Limb (tissue), 2 donors: ENCODE results near the gene COL5A1.
"Not testable (repeated sequence)": the region's sequence is repeated elsewhere in the genome, so short reads cannot be mapped to it uniquely, and the experiment has no call there.

ENCODE experiments used
- DNase-seq, 2 donors: peaks; one replicate each; pipeline ENCODE4 v3.0.0-alpha.2; 2016; ENCODE audit errors: extremely low spot score in 2 of 2

Gene COL5A1

DNA sequence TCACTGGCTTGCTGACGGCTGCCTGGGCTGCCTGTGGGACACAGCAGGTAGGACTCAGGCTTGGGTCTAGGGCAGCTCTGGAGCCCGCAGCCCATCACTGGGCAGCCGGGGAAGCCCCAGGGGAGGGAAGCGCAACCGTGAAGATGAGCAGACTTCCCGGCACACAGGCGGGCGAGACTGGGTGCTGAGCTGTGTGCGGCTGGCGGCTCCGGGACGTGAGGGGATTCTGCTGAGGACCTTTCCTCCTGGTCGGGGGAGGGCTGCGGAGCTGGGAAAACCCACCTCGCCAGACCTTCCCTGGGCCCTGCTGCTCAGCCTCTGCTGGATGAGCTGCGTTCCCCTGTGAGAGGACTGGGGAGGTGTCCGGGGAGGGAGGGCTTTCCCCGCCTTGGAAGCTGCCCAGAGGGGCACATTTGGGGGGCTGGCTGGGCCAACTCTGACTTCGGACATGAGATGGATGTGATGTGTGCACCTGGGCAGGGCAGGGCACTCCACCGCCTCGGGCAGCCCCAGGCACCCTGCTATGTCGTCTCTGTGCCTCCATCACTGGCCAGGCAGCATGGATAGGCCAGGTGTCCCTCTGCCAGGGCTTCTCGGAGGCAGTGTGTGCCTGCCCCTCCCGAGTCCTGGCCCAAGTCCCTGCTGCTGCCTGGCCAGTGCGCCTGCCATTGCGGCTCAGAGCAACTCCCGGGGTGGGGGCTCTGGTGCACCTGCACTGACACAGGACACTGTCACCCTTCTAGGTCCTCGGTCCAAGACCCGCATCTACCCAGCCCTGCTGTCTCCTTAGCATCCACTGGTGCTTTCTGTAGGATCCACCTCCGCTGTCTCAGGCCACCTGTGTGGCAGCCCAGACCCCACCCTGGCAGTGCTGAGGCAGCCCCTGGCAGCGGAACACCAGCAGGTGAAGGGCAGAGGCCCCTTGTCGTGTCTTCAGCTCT lies 66.4 kb downstream of the COL5A1 start:
- DNase-seq = no peak

GRCh38 chr9:134708672-134709038 lies 67.1 kb downstream of the COL5A1 start:
- DNase-seq = no peak

DNA sequence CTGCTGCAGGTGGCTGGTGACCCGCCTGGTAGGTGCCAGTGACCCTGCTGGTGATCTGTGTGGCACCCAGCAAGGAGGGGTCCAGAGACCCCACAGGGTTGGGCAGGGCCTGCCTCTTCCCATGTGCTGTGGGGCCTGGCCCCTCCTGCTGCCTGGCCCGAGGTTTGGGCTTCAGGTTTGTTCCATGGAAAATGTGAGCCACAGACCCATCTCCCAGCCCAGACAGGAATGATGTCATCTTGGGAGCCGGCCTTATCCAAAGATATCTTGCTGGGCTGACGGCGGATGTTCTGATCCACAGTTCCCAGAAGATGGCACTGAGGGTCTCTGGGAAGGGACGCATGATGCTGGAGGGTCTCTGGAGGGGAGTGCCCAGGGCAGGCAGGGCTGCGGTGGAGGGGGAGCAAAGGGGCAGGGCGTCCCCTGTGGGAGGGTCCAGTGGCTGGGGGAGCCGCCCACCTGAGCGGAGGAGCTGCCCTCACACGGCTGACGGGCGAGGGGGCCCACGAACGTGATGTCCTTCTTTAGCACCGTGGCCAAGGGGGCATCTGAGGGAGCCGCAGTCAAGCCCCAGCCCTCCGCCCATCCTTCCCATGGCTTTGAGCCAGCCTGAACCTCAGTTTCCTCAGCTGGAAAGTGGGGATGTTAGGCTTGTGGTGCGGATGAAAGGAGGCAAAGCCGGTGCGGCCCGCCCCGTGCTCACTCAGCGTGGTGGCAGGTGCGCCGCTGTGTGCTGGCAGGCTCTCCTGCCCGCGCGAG lies 68.1 kb downstream of the COL5A1 start:
- DNase-seq = peak; percentile 54 to 60

- DNase-seq = no peak
These were observed 68.6 kb downstream of the COL5A1 start for GRCh38 chr9:134710271-134710540.

GRCh38 chr9:134710901-134711300 lies 69.3 kb downstream of the COL5A1 start:
- no peak for DNase-seq

DNA sequence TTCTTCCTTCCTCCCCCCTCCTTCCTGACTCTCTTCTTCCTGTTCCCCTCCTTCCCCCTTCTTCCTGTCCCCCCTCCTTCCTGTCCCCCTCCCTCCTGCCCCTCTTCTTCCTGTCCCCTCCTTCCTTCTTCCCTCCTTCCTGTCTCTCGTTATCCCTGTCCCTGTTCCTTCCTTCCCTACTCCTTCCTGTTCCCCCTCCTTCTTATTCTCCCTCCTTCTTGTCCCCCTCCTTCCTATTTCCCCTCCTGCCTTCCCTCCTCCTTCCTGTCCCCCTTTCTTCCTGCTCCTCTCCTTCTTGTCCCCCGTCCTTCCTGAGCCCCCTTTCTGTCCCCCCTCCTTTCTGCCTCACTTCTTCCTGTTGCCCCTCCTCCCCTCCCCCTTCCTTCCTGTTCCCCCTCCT lies 70.6 kb downstream of the COL5A1 start:
- no peak for DNase-seq

- no peak for DNase-seq
These were observed 71.3 kb downstream of the COL5A1 start for GRCh38 chr9:134712926-134713325.

DNA sequence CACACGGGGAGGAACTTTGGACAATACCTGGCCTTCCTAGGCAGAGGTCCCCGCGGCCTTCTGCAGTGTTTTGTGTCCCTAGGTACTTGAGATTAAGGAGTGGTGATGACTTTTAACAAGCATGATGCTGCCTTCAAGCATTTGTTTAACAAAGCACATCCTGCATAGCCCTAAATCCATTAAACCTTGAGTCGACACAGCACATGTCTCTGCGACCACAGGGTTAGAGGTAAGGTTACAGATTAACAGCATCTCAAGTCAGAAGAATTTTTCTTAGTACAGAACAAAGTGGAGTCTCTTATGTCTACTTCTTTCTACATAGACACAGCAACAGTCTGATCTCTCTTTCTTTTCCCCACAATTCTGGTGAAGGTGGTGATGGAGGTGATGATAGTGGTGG lies 73.9 kb downstream of the COL5A1 start:
- not testable (repeated sequence) for DNase-seq

- DNase-seq = no peak
These were observed 74.5 kb downstream of the COL5A1 start for GRCh38 chr9:134716067-134716466.

- DNase-seq = no peak
These were observed 75.5 kb downstream of the COL5A1 start for GRCh38 chr9:134717056-134717455.

GRCh38 chr9:134717924-134718645 lies 76.5 kb downstream of the COL5A1 start:
- no peak for DNase-seq

DNA sequence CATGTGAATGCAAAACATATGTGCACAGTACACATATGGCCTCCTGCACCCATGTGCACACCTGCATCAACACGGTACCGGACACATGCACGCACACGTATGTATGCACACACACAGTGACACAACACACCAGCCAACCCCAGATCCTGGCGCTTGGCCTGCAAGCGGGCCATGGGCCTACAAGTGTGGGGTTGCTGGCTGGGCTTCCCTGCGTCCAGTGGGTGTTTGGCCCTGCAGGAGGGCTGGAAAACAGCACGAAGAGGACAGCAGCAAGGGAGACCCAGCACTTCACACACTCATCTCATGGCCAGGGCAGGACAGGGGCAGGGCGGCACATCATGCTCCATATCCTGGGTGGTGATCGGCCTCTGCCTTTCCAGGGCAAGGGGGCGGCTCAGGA lies 77.7 kb downstream of the COL5A1 start:
- DNase-seq = no peak

DNA sequence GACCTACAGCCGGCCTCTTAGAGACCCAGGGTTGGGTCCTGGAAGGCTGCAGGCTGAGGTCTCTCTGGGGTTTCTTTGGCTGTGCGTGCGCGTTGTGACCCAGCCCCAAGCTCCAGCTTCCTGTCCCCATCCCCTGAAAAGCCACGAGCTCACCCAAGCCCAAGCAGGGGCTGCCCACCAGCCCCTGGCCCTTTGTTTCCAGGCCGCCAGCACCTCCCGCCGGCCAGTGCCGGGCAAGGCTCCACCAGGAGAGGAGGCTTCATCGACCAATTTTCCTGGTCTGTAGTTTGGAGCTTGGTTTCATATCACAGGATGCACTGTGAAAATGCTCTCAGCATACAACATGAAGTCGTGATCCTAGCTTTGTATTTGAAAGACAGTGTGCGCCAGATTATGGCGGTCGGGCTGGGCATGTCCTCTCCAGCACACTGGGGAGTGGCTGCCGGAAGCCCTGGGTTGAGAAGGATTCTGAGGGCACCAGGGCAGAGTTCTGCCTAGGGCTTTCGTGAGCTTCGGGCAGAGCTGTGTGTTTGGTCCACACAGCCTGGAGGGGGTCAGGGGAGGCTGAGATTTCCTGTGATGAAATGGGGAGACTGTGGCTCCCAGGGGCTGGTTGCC lies 78.6 kb downstream of the COL5A1 start:
- no peak for DNase-seq

DNA sequence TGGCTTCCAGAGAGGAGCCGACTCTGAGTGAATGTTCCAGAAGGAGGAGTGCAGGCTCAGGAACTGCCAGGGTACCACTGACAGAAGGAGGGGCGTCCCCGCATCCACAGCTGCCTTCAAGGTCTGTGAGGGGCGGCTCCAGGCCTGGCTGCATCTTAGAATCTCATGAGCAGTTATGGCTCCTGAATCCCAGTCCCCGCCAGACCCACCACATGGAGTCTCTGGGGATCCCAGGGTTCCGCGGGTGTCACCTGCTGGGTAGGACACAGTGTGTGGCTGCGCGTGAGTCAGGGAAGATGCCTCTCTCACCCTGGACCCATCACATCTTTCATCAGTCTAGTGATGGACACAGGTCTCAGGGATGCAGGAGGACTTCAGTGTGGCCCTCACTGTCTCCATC lies 79.2 kb downstream of the COL5A1 start:
- no peak for DNase-seq

DNA sequence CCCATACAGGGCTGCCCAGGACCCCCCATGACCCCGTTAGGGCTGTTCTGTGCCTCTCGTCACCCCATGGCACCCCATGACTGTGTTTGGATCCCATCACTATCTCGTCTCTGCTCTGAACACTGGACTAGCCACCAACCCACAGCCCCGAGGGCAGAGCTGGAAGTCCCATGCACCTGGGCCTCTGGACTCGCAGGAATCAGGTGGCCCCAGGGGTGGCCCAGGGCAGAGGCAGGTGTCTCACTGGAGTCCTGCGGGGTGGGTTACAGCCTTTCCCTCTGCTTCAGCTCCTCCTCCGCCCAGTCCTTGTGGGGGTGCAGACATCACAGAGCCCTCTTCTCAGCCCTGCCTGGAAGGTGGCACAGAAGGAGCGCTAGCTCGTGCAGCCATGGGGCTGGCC lies 79.7 kb downstream of the COL5A1 start:
- no peak for DNase-seq

DNA sequence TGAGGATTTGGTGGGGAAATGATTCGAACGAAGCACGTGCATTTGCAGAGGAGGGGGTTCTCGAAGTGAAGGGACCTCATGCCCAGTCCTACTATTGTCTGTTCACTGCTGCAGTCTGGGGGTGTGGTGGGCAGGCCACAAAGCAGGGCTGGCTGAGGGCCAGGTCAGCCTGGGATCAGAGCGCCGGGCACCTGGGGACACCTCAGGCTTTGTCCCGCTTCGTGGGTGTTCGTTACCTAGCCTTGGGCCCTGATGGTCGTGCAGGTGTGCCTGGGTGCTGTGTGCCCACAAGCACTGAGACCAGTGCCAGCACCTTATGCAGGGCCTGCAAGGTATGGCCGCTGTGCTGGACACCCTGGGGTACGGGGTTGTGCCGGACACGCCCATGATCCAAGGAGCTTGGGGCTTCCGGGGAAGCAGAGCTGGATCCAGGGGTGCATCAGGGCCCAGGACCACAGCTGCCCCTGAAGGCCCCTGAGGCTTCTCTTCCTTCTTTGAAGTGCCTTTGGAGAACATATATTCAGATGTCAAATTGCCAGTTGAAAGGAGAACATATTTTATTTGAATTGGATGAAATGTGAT lies 80.6 kb downstream of the COL5A1 start:
- DNase-seq = no peak

DNA sequence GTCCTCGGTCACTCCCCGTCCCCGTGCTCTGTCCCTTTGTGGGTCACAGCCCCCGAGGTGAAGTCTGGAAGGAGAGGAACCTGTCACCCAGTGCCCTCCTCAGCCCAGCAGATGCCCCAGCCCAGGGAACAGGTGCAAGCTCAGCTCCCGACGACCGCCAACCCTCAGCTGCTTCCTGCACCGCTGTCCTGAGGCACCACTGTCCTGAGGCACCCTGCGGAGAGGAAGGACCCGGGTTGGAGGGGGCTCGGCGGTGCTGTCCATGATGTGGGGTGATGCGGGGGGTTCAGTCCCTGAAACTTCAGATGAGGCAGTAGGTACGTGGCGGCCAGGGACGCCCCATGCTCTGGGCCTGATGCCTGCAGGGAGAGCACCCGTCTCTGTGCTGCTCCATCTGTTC lies 81.4 kb downstream of the COL5A1 start:
- no peak for DNase-seq

- no peak for DNase-seq
These were observed 82.0 kb downstream of the COL5A1 start for GRCh38 chr9:134723491-134724190.

DNA sequence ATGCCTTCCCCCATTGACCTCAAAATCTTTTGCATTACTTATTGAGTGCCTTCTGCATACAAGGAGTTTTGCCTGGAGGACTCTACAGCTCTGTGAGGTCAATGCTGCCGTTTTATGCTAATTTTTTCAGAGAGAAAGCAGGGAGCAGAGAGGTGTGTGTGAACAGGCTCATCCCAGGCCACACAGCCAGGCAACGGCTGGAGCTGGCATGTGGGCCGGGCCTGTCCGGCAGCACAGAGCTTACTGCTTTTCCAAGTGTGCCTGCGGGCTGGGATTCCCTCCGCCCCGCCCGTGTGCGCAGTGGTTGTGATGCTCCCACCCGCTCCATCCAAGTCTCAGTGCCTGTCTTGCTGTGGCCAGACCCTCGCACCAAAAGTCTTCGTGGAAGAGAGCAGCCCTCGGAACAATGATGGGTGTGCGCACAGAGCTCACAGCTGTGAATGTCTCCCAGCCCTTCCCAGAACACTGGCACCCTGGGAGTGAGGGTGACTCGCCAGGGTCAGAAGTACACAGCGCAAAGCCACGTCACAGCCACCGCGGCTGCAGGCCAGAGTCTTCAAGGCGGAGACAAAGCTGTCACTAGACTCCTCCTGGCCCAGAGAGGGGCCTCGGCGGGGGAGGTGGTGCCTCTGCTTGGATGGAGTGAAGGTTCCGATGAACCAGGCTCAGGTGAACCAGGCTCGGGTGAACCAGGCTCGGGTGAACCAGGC lies 82.8 kb downstream of the COL5A1 start:
- DNase-seq = no peak

DNA sequence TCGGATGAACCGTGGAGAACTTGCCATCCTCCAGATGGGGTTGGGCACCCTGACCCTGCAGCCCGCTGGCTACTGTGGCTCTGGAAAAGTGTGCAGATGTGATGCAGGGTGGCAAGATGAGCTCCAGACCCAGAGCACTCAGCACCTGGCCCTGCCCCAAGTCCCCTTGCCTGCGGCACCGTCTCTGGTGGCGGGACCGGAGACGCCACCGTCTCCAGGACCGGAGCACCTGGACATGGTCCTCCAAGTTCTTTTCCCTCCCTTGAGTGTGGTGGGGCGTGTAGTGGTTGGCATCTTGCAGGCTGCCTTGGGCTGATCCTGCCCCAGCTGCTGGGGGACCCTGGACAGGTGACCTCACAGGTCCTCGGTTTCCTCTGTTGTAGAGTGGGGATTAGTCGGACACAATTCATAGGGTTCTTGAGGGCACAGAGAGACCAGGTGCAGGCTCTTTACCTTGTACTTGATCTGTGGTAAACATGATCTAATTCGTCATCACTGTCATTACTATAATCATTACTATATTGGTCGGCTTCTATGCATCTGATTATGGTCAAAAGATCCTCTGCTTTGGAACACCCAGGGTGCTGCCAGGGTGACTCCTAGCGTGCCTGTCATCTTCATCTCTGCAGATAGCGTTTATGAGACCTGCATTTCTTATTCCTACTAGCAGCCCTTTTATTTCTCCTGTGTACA lies 83.5 kb downstream of the COL5A1 start:
- no peak for DNase-seq
